Measurements from ENCODE around the gene KLF12. TPM values are rescaled to one million over a fixed set of nuclear protein-coding genes. Genes with fewer than 3 reads are reported as not detected.

The KLF12 gene
- total RNA-seq, 1 donor from 2014 or later = 26.9 TPM

- no peak for DNase-seq (ENCODE audit: low spot score)
- no peak for TF ChIP-seq CTCF (IDR thresholded peaks at IDR 0.05; ENCODE audit: unreplicated experiment)
- Mint-ChIP-seq H3K36me3 (ENCODE audit: low read depth, unreplicated experiment) (peaks cover 6% of the 10 kb centered on the region), H3K9me3 (ENCODE audit: unreplicated experiment) (no peaks in the 10 kb centered on the region), H3K27ac (ENCODE audit: unreplicated experiment) (no peak overlapping the region), H3K4me1 (ENCODE audit: unreplicated experiment) (peaks cover 30% of the 10 kb centered on the region), H3K27me3 (ENCODE audit: unreplicated experiment) (peaks cover 10% of the 10 kb centered on the region), H3K4me3 (ENCODE audit: unreplicated experiment) (no peak overlapping the region)
Observed at GRCh38 chr13:74129500-74130191, 4.6 kb downstream of the KLF12 start.

- H3K9me3 Mint-ChIP-seq (ENCODE audit: unreplicated experiment) = no peaks in the 10 kb centered on the region
- H3K27me3 Mint-ChIP-seq (ENCODE audit: unreplicated experiment) = peaks cover 5% of the 10 kb centered on the region
- no peak for TF ChIP-seq CTCF (IDR thresholded peaks at IDR 0.05; ENCODE audit: unreplicated experiment)
- peaks cover under 1% of the 10 kb centered on the region for H3K36me3 Mint-ChIP-seq (ENCODE audit: low read depth, unreplicated experiment)
- H3K27ac Mint-ChIP-seq (ENCODE audit: unreplicated experiment) = no peak overlapping the region
- peaks cover 25% of the 10 kb centered on the region for H3K4me1 Mint-ChIP-seq (ENCODE audit: unreplicated experiment)
- no peak overlapping the region for H3K4me3 Mint-ChIP-seq (ENCODE audit: unreplicated experiment)
- no peak for DNase-seq (ENCODE audit: low spot score)
Observed at GRCh38 chr13:74128156-74128767, 5.9 kb downstream of the KLF12 start.

GRCh38 chr13:74118328-74118727 lies 15.9 kb downstream of the KLF12 start:
- no peak for DNase-seq (ENCODE audit: low spot score)
- Mint-ChIP-seq H3K4me1 (ENCODE audit: unreplicated experiment) (peaks cover 6% of the 10 kb centered on the region), H3K4me3 (ENCODE audit: unreplicated experiment) (no peak overlapping the region), H3K9me3 (ENCODE audit: unreplicated experiment) (peaks cover 13% of the 10 kb centered on the region), H3K27me3 (ENCODE audit: unreplicated experiment) (no peaks in the 10 kb centered on the region), H3K36me3 (ENCODE audit: low read depth, unreplicated experiment) (peaks cover 17% of the 10 kb centered on the region), H3K27ac (ENCODE audit: unreplicated experiment) (no peak overlapping the region)
- TF ChIP-seq CTCF (IDR thresholded peaks at IDR 0.05; ENCODE audit: unreplicated experiment) = no peak

- Mint-ChIP-seq H3K27me3 (ENCODE audit: unreplicated experiment) (no peaks in the 10 kb centered on the region), H3K4me3 (ENCODE audit: unreplicated experiment) (no peak overlapping the region), H3K9me3 (ENCODE audit: unreplicated experiment) (peaks cover 13% of the 10 kb centered on the region), H3K36me3 (ENCODE audit: low read depth, unreplicated experiment) (peaks cover 17% of the 10 kb centered on the region), H3K27ac (ENCODE audit: unreplicated experiment) (no peak overlapping the region), H3K4me1 (ENCODE audit: unreplicated experiment) (peaks cover 6% of the 10 kb centered on the region)
- DNase-seq (ENCODE audit: low spot score) = no peak
- TF ChIP-seq CTCF (IDR thresholded peaks at IDR 0.05; ENCODE audit: unreplicated experiment) = no peak
Observed at GRCh38 chr13:74117207-74117705, 16.9 kb downstream of the KLF12 start.

GRCh38 chr13:74115133-74115532 lies 19.1 kb downstream of the KLF12 start:
- Mint-ChIP-seq H3K27me3 (ENCODE audit: unreplicated experiment) (no peaks in the 10 kb centered on the region), H3K4me1 (ENCODE audit: unreplicated experiment) (peaks cover 8% of the 10 kb centered on the region), H3K36me3 (ENCODE audit: low read depth, unreplicated experiment) (peaks cover 17% of the 10 kb centered on the region), H3K4me3 (ENCODE audit: unreplicated experiment) (no peak overlapping the region), H3K9me3 (ENCODE audit: unreplicated experiment) (peaks cover 13% of the 10 kb centered on the region), H3K27ac (ENCODE audit: unreplicated experiment) (no peak overlapping the region)
- no peak for TF ChIP-seq CTCF (IDR thresholded peaks at IDR 0.05; ENCODE audit: unreplicated experiment)
- DNase-seq (ENCODE audit: low spot score) = no peak

Data from endothelial cell (in vitro differentiated cells).